ENCODE measurements around the gene WDR18.

WDR18 gene

DNA sequence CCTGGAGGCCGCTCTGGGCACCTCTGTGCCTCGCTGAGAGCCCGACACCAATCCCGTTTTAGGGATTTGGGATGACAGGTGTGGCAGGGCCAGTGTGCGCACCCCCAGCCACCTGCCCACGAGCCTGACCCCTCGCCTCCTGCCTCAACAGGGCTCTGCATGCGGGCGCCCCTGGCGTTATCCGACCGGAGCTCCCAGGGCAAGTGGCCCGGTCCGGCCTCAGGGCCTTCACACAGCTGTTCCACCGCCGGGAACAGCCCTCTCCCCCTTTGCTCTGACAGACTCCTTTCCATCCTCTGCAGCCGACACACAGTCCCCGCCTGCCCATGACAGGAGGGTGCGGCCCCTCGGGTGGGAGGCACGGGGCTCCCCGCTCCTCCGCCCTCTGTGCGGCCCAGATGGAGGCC is 7.1 kb upstream of the WDR18 start:
- H3K4me3 ChIP-seq: no peak overlapping the region
- peaks cover 0 to 2% (median 0%) of the 10 kb centered on the region in 3 donors for H3K36me3 ChIP-seq
- no peaks in the 10 kb centered on the region for H3K9me3 ChIP-seq
- no peak overlapping the region for H3K27ac ChIP-seq
- intact Hi-C loops (cut with DNase I; ENCODE audit: low total_unique reads): no loop called here
- DNase-seq: no peak
- H3K4me1 ChIP-seq: peaks cover 0 to 4% (median 0%) of the 10 kb centered on the region in 4 donors
- peaks cover 0 to 52% of the 10 kb centered on the region in 2 donors for H3K27me3 ChIP-seq
- TF ChIP-seq, protein P1, sequence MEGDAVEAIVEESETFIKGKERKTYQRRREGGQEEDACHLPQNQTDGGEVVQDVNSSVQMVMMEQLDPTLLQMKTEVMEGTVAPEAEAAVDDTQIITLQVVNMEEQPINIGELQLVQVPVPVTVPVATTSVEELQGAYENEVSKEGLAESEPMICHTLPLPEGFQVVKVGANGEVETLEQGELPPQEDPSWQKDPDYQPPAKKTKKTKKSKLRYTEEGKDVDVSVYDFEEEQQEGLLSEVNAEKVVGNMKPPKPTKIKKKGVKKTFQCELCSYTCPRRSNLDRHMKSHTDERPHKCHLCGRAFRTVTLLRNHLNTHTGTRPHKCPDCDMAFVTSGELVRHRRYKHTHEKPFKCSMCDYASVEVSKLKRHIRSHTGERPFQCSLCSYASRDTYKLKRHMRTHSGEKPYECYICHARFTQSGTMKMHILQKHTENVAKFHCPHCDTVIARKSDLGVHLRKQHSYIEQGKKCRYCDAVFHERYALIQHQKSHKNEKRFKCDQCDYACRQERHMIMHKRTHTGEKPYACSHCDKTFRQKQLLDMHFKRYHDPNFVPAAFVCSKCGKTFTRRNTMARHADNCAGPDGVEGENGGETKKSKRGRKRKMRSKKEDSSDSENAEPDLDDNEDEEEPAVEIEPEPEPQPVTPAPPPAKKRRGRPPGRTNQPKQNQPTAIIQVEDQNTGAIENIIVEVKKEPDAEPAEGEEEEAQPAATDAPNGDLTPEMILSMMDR (IDR thresholded peaks at IDR 0.05): no peak

DNA sequence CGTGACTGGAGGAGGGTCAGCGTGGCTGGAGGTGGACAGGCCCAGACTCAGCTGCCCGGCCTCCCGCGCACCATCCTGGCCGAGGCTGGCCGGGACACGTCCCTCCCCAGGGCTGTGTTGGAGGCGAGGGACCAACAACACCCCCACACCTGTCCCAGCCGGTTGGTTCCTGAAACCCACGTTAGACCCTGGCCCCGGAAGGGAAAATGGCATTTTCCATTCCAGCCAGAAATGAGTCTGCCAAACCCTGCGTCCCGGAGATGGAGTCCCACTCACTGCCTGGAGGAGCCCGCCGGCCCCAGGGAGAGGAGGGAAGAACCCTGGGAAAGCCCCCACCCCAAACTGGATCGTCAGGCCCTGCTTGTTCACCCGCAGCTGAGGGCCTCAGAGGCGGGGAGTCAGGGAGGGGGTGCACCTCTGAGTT is 4.8 kb upstream of the WDR18 start:
- H3K4me1 ChIP-seq: peaks cover 0 to 20% (median 15%) of the 10 kb centered on the region in 4 donors
- peaks cover 0 to 42% of the 10 kb centered on the region in 2 donors for H3K27me3 ChIP-seq
- H3K9me3 ChIP-seq: no peaks in the 10 kb centered on the region
- intact Hi-C loops (cut with DNase I; ENCODE audit: low total_unique reads): no loop called here
- no peak overlapping the region for H3K27ac ChIP-seq
- no peak for DNase-seq
- no peaks in the 10 kb centered on the region for H3K36me3 ChIP-seq
- TF ChIP-seq, protein P1 (IDR thresholded peaks at IDR 0.05): no peak
- no peak overlapping the region for H3K4me3 ChIP-seq

- Histone ChIP-seq H3K27ac (no peak overlapping the region), H3K36me3 (no peaks in the 10 kb centered on the region), H3K4me1 (peaks cover 0 to 29% (median 19%) of the 10 kb centered on the region in 4 donors), H3K9me3 (no peaks in the 10 kb centered on the region), H3K27me3 (peaks cover 0 to 33% of the 10 kb centered on the region in 2 donors), H3K4me3 (no peak overlapping the region)
- intact Hi-C loops (cut with DNase I; ENCODE audit: low total_unique reads): loop anchor here (5.0 to 10.0 kb wide), 2 partner anchors 126 to 213 kb away; partner anchors contain the start of genes CFD and ELANE
- TF ChIP-seq, protein P1 (IDR thresholded peaks at IDR 0.05): no peak
- DNase-seq: no peak
These were observed 3.8 kb upstream of the WDR18 start for GRCh38 chr19:980133-980998.

GRCh38 chr19:982567-983170 is 1.5 kb upstream of the WDR18 start:
- TF ChIP-seq, protein P1 (IDR thresholded peaks at IDR 0.05): peak; percentile 89 to 99
- Histone ChIP-seq H3K9me3 (no peaks in the 10 kb centered on the region), H3K4me3 (peak overlapping the region; percentile 19 to 46), H3K27ac (peak overlapping the region in 1 of 2 donors; percentile 87), H3K36me3 (peaks cover 0 to 21% (median 15%) of the 10 kb centered on the region in 3 donors), H3K27me3 (peaks cover 0 to 22% of the 10 kb centered on the region in 2 donors), H3K4me1 (peaks cover 0 to 35% (median 20%) of the 10 kb centered on the region in 4 donors)
- DNase-seq: peak; percentile 41 to 79
- intact Hi-C loops (cut with DNase I; ENCODE audit: low total_unique reads): loop anchor here (1.0 to 10.0 kb wide), 3 partner anchors 60 to 215 kb away; partner anchors contain the start of genes CFD and ELANE

DNA sequence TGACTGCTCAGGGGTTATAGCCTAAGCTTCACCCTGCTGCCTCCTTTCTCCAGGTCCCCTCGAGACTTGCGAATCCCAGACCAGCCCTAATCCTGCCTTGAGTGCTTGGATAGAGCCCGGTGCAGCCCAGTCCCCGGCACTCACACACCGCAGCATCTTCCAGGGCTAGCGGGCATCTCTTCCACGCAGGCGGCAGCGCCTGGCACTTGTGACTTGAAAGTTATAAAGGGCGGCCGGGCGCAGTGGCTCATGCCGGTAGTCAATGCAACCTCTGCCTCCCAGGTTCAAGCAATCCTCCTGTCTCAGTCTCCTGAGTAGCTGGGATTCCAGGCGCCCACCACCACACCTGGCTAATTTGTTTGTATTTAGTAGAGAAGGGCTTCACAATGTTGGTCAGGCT is 1.9 kb downstream of the WDR18 start:
- peaks cover 19 to 49% (median 41%) of the 10 kb centered on the region in 3 donors for H3K36me3 ChIP-seq
- DNase-seq: no peak
- H3K27me3 ChIP-seq: no peaks in the 10 kb centered on the region
- H3K27ac ChIP-seq: no peak overlapping the region
- no peaks in the 10 kb centered on the region for H3K9me3 ChIP-seq
- no peak overlapping the region for H3K4me3 ChIP-seq
- TF ChIP-seq, protein P1 (IDR thresholded peaks at IDR 0.05): no peak
- intact Hi-C loops (cut with DNase I; ENCODE audit: low total_unique reads): loop anchor here (10.0 kb wide), 1 partner anchor 131 kb away; the partner anchor contains the start of genes CFD and ELANE
- peaks cover 0 to 31% (median 20%) of the 10 kb centered on the region in 4 donors for H3K4me1 ChIP-seq
